Memory B cell (primary cell): ENCODE results near the gene ZNF709.
A peak's percentile ranks its signal among the peaks of the same experiment; 100 is the strongest.
"Not testable (repeated sequence)": the region's sequence is repeated elsewhere in the genome, so short reads cannot be mapped to it uniquely, and the experiment has no call there.

Experiments
- ATAC-seq: fragments of 150-1000 bp; cut with Tn5 transposase; 2 replicates; pipeline ENCODE4 v1.10.0; 2021; ENCODE audit warnings: low read depth, mild to moderate bottlenecking, moderate library complexity
- DNase-seq, 2 donors: peaks; one replicate each; pipeline ENCODE4 v3.0.0; 2022; ENCODE audit warnings: low spot score in 2 of 2
- H3K27ac Mint-ChIP-seq: one replicate; pipeline ENCODE4 v1.8.0; 2022; ENCODE audit warnings: mild to moderate bottlenecking, moderate library complexity, mixed read lengths
- H3K27me3 Mint-ChIP-seq: one replicate; pipeline ENCODE4 v1.8.0; 2022; ENCODE audit warnings: mixed read lengths
- H3K36me3 Mint-ChIP-seq: one replicate; pipeline ENCODE4 v1.8.0; 2022; ENCODE audit warnings: mild to moderate bottlenecking, mixed read lengths
- H3K4me1 Mint-ChIP-seq: one replicate; pipeline ENCODE4 v1.8.0; 2022; ENCODE audit warnings: mixed read lengths
- H3K4me3 Mint-ChIP-seq: one replicate; pipeline ENCODE4 v1.8.0; 2022; ENCODE audit warnings: mild to moderate bottlenecking, moderate library complexity, mixed read lengths
- H3K9me3 Mint-ChIP-seq: one replicate; pipeline ENCODE4 v1.8.0; 2022; ENCODE audit warnings: mixed read lengths

The ZNF709 gene

DNA sequence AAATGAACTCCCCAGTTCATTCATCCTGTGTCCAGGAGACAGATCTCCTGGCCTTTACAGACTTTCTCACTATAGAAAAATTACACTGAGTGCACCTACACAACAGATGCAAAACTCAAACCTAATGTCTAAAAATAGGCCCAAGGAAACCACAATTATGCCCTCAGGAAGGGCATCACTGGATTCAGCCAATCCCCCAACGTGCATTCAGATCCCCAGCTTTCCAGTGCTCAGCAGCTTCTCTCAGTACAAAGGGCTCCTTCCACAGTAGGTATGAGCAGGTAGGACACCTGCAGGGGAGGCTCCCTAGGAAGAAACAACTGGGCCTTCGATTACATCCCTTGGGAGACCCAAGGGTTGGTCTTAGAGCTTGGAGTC lies 2.1 kb downstream of the ZNF709 start:
- Mint-ChIP-seq H3K9me3 (no peaks in the 10 kb centered on the region), H3K36me3 (no peaks in the 10 kb centered on the region), H3K27me3 (no peaks in the 10 kb centered on the region), H3K27ac (peak overlapping the region; percentile 82), H3K4me1 (peaks cover 36% of the 10 kb centered on the region), H3K4me3 (peak overlapping the region; percentile 45)
- no peak for DNase-seq
- peak; percentile 28 for ATAC-seq

DNA sequence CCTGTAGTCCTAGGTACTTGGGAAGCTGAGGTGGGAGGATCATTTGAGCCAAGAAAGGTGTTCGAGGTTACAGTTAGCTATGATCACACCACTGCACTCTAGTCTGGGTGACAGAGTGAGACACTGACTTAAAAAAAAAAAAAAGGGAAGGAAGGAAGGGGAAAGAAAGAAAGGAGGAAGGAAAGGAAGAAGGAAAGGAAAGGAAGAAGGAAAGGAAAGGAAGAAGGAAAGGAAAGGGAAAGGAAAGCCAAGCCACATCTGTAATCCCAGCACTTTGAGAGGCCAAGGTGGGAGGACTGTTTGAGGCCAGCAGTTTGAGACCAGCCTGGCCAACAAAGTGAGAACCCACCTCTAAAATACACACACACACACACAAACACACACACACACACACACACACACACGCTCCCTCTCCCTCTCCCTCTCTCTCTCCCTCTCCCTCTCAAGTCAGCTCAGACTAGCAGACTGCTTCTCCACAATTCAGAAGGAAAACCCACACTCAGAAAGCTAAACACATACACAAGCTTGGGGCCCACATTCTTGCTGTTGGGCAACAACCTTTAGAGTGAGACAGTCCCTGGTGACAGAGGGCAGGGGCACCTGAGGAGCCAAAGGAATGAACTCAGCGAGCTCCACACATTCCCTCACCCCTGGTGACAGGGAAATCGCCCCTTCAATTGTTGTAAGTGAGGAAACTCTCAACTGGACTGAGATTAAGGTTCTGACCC lies 2.7 kb downstream of the ZNF709 start:
- peaks cover 36% of the 10 kb centered on the region for H3K4me1 Mint-ChIP-seq
- H3K27ac Mint-ChIP-seq: peak overlapping the region; percentile 82
- ATAC-seq (no peak), DNase-seq (no peak)
- H3K4me3 Mint-ChIP-seq: peak overlapping the region; percentile 61
- H3K9me3 Mint-ChIP-seq: no peaks in the 10 kb centered on the region
- H3K27me3 Mint-ChIP-seq: no peaks in the 10 kb centered on the region
- H3K36me3 Mint-ChIP-seq: no peaks in the 10 kb centered on the region

DNA sequence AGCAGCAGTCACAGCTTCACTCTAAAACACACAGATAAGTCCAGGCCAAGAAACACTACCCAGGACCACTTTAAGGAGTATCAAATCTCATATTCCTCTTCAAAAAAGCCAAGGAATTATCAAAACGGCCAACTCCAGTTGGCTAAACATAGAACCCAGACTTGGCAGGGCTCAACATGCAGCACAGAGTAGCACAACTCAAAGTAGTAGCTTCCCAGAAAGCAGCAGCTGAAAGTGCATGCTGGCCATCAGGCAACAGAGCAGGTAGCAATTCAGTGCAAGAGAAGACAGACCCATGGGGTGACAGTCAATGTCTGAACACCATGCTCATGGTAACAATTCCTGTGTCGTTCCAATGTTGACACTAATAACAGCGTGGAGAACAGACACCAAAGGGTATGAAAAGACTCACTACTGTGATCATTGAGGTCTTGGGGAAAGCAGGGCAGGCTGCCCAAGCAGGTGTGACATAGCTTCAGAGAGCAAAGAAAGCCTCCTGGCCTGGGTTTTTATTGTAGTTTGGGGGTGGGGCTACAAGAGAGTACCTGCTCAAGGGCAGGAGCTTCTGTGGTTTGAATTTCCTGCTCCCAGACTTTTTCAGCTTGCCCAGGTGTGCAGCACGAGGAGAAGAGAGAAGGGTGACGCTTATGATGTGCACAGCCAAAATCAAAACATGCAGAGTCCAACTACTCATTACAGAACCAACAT lies 6.2 kb downstream of the ZNF709 start:
- H3K27ac Mint-ChIP-seq: no peak overlapping the region

GRCh38 chr19:12467651-12468050 lies 17.0 kb downstream of the ZNF709 start:
- not testable (repeated sequence) for H3K27ac Mint-ChIP-seq, DNase-seq, ATAC-seq, H3K4me3 Mint-ChIP-seq, H3K4me1 Mint-ChIP-seq, H3K27me3 Mint-ChIP-seq
- H3K9me3 Mint-ChIP-seq: peaks cover 18% of the 10 kb centered on the region
- H3K36me3 Mint-ChIP-seq: peaks cover 40% of the 10 kb centered on the region

More for the DNA sequence above, 6.2 kb downstream of the ZNF709 start:
- H3K4me1 Mint-ChIP-seq: peaks cover 36% of the 10 kb centered on the region
- H3K27me3 Mint-ChIP-seq: no peaks in the 10 kb centered on the region
- ATAC-seq (no peak), DNase-seq (no peak)
- H3K4me3 Mint-ChIP-seq: no peak overlapping the region
- H3K36me3 Mint-ChIP-seq: peaks cover 1% of the 10 kb centered on the region
- no peaks in the 10 kb centered on the region for H3K9me3 Mint-ChIP-seq

DNA sequence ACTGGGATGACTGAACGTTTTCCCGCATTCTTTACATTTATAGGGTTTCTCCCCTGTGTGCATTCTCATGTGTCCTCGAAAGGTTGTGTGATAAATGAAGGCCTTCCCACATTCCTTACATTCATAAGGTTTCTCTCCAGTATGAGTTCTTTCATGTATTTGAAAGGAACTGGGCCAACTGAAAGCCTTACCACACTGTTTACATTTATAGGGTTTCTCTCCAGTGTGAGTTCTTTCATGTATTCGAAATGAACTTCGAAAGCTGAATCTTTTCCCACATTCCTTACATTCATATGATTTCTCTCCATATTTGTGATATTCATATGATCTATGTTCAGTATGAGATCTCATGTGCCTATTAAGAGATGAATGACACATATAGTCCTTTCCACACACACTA lies 19.4 kb downstream of the ZNF709 start:
- H3K27ac Mint-ChIP-seq: no peak overlapping the region
- H3K9me3 Mint-ChIP-seq: peaks cover 17% of the 10 kb centered on the region
- no peak for DNase-seq
- H3K36me3 Mint-ChIP-seq: peaks cover 42% of the 10 kb centered on the region
- H3K27me3 Mint-ChIP-seq: no peaks in the 10 kb centered on the region
- ATAC-seq: no peak
- H3K4me1 Mint-ChIP-seq: no peaks in the 10 kb centered on the region
- no peak overlapping the region for H3K4me3 Mint-ChIP-seq

DNA sequence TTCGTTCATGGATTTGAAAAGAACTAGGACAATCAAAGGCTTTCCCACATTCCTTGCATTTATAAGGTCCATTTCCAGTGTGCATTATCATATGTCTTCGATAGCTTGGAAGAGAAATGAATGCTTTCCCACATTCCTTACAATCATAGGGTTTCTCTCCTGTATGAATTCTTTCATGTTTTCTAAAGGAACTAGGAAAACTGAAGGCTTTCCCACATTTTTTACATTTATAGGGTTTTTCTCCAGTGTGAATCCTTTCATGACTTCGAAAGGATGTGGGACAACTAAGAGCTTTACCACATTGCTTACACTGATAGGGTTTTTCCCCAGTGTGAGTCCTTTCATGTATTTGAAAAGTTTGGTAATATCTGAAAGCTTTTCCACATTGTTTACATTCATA lies 19.8 kb downstream of the ZNF709 start:
- Mint-ChIP-seq H3K27ac (no peak overlapping the region), H3K27me3 (no peaks in the 10 kb centered on the region), H3K4me1 (no peaks in the 10 kb centered on the region), H3K4me3 (no peak overlapping the region), H3K36me3 (peaks cover 39% of the 10 kb centered on the region), H3K9me3 (peaks cover 17% of the 10 kb centered on the region)
- DNase-seq (no peak), ATAC-seq (no peak)

- Mint-ChIP-seq H3K9me3 (peaks cover 19% of the 10 kb centered on the region), H3K36me3 (peaks cover 39% of the 10 kb centered on the region)
- not testable (repeated sequence) for H3K27ac Mint-ChIP-seq, H3K4me3 Mint-ChIP-seq, H3K27me3 Mint-ChIP-seq, H3K4me1 Mint-ChIP-seq, ATAC-seq, DNase-seq
These were observed 20.5 kb downstream of the ZNF709 start for GRCh38 chr19:12464139-12464538.

DNA sequence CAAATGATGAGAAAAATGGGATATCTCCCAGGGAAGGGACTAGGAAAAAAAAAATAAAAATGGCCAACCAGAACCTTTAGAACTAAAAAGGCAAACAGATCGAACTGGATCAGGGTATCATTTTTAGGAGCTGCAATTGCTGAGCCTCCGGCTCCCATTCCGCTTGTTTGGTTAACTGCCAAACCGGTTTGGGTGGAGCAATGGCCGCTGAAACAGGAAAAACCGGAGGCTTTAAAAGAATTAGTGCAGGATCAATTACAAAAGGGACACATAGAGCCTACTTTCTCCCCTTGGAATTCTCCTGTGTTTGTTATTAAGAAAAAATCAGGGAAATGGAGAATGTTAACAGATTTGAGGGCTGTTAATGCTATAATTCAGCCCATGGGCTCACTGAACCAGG lies 31.1 kb downstream of the ZNF709 start:
- H3K27me3 Mint-ChIP-seq: no peaks in the 10 kb centered on the region
- no peak overlapping the region for H3K4me3 Mint-ChIP-seq
- H3K9me3 Mint-ChIP-seq: peaks cover 16% of the 10 kb centered on the region
- H3K27ac Mint-ChIP-seq: no peak overlapping the region
- ATAC-seq: no peak
- H3K36me3 Mint-ChIP-seq: peaks cover 18% of the 10 kb centered on the region
- no peaks in the 10 kb centered on the region for H3K4me1 Mint-ChIP-seq
- no peak for DNase-seq

GRCh38 chr19:12450844-12451243 lies 33.8 kb downstream of the ZNF709 start:
- Mint-ChIP-seq H3K36me3 (peaks cover 11% of the 10 kb centered on the region), H3K4me3 (no peak overlapping the region), H3K9me3 (peaks cover 13% of the 10 kb centered on the region), H3K27ac (no peak overlapping the region), H3K4me1 (no peaks in the 10 kb centered on the region), H3K27me3 (no peaks in the 10 kb centered on the region)
- no peak for ATAC-seq
- no peak for DNase-seq

DNA sequence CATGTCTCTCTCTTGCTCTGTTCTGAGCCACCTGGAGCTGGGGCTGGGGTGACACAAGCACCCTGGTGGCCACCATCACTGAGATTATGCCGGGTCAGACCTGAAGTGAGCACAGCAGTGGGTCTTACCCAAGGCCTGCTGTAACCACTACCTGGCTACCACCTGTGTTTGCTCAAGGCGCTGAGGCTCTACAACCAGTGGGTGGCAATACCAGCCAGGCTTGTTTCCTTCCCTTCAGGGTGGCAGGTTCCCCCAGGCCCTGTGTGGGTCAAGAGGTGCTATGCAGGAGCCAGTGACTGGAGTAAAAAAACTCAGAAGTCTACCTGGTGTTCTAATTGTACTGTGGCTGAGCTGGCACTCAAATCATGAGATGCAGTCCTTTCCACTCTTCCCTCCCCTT lies 35.8 kb downstream of the ZNF709 start:
- DNase-seq: no peak
- Mint-ChIP-seq H3K4me3 (no peak overlapping the region), H3K9me3 (peaks cover 18% of the 10 kb centered on the region), H3K4me1 (no peaks in the 10 kb centered on the region), H3K36me3 (peaks cover 14% of the 10 kb centered on the region), H3K27me3 (no peaks in the 10 kb centered on the region), H3K27ac (no peak overlapping the region)
- no peak for ATAC-seq

DNA sequence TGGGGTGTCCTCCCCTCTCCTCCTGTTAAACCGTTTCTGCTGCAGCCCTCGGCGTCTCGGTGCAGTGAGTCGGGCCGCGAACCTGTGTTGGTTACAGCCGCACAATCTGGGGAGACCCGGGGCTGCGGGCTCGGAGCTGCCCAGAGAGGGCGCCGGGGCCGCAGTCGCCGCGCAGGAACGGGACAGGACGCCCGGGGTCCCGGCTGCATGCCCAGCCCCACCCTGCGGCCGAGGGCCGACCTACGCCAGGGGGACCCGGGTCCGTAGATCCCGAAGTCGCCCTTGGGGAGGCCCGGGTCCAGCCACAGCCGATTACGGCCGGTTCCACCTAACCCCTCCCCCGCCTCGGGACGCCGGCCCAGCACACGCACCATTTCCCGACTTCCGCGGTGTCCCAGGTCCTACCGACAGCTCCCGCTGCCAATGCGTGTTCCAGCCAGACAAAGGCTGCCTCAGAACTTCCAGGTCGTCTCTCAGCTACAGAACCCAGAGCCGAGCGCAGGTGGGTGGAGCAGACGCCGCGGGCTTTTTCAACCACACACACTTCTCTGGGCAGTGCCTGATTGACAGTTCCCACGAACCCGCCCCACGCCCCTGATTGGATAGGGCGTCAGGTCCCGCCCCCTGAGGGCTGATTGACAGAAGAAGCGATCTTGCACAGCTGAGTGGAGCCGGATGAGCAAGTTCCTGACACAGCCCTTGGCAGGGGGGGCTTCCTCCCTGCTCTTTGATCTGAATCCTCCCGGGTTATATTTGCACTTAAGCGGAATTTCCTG lies 43.9 kb downstream of the ZNF709 start, which contains the start of gene ZNF443:
TSS of gene ZNF443 (minus strand) at position 481 of the 776 bp plus-strand sequence. CDS start at position 374, 107 bp downstream.
- Mint-ChIP-seq H3K27ac (peak within 1 kb of the TSS; percentile 79), H3K4me3 (peak within 1 kb of the TSS; percentile 99), H3K27me3 (no peaks in the 10 kb centered on the region), H3K36me3 (peaks cover 5% of the 10 kb centered on the region), H3K9me3 (peaks cover 8% of the 10 kb centered on the region), H3K4me1 (peaks cover 10% of the 10 kb centered on the region)
- ATAC-seq: peak; percentile 96
- DNase-seq: peak; percentile 98 to 99

GRCh38 chr19:12439686-12440540 lies 44.7 kb downstream of the ZNF709 start:
- H3K4me1 Mint-ChIP-seq, H3K36me3 Mint-ChIP-seq, H3K27me3 Mint-ChIP-seq, H3K9me3 Mint-ChIP-seq: not testable (repeated sequence)
- H3K27ac Mint-ChIP-seq: peak overlapping the region; percentile 79
- ATAC-seq (peak; percentile 28), DNase-seq (peak; percentile 7 to 21)
- peak overlapping the region; percentile 99 for H3K4me3 Mint-ChIP-seq

- H3K27me3 Mint-ChIP-seq, ATAC-seq, H3K4me3 Mint-ChIP-seq, H3K4me1 Mint-ChIP-seq, H3K27ac Mint-ChIP-seq, DNase-seq, H3K9me3 Mint-ChIP-seq: not testable (repeated sequence)
- peaks cover 36% of the 10 kb centered on the region for H3K36me3 Mint-ChIP-seq
These were observed 53.8 kb downstream of the ZNF709 start for GRCh38 chr19:12430726-12431299.
